ENCODE data around the gene GFOD2. TPM values are rescaled to one million over a fixed set of nuclear protein-coding genes. Genes with fewer than 3 reads are reported as not detected.

The GFOD2 gene
- total RNA-seq, 4 donors from 2014 or later: 8.9 to 15.4 (median 11.6) TPM

GRCh38 chr16:67647111-67647651, 71.9 kb downstream of the GFOD2 start:
- Histone ChIP-seq H3K27ac (no peak overlapping the region), H3K36me3 (no peaks in the 10 kb centered on the region), H3K4me3 (no peak overlapping the region), H3K27me3 (peaks cover 61 to 67% (median 66%) of the 10 kb centered on the region in 3 donors), H3K9me3 (no peaks in the 10 kb centered on the region), H3K4me1 (peaks cover 2 to 11% of the 10 kb centered on the region in 2 donors)
- TF ChIP-seq POLR2A (IDR thresholded peaks at IDR 0.05) (no peak), CTCF (IDR thresholded peaks at IDR 0.05 in 4 of 5, conservative IDR thresholded peaks at IDR 0.05 in 1 of 5) (no peak)
- in situ Hi-C loops (cut with MboI; ENCODE audit: low sequenced_read_pairs in 4 of 4) (loop anchor here in 2 of 4 donors (10.0 to 25.0 kb wide), 2 partner anchors 102 to 135 kb away; no protein-coding TSS in a partner anchor), intact Hi-C loops (cut with DNase I; ENCODE audit: low total_unique reads) (no loop called here)
- ATAC-seq (no peak), DNase-seq (no peak)

DNA sequence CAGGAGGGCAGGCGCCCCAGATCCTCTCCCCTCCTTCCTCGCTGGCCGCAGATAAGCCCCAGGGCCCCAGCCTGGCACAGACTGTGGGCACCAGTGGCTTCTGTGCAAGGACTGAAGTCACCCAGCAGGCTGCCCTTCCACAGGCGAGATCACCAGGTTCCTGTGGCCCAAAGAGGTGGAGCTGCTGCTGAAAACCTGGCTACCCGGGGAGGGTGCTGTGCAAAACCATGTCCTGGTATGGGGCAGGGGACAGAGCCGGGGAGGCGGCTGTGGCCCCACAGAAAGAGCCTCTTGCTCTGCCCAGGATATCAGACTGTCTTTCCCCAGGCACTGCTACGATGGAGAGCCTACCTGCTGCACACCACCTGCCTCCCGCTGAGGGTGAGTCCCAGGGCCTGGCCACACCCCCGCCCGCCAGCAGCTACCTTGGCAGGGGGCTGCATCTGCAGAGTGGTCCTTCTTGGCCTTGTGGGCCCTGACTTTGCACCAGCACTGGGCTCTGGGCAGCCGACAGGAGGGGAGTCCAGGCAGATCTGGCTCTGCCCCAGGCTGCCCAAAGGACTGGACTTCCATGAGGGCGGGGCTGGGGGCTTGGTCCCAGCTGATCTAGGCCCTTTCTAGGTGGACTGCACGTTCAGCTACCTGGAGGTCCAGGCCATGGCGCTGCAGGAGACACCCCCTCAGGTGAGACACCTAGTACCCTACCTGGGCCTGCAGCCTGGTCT, 73.6 kb downstream of the GFOD2 start:
- Histone ChIP-seq H3K36me3 (no peaks in the 10 kb centered on the region), H3K27me3 (peaks cover 47 to 54% (median 52%) of the 10 kb centered on the region in 3 donors), H3K4me3 (peak overlapping the region in 1 of 4 donors; percentile 44), H3K27ac (no peak overlapping the region), H3K9me3 (no peaks in the 10 kb centered on the region), H3K4me1 (peaks cover 9 to 27% of the 10 kb centered on the region in 2 donors)
- in situ Hi-C loops (cut with MboI; ENCODE audit: low sequenced_read_pairs in 4 of 4) (loop anchor here in 2 of 4 donors (10.0 to 25.0 kb wide), 2 partner anchors 101 to 133 kb away; no protein-coding TSS in a partner anchor), intact Hi-C loops (cut with DNase I; ENCODE audit: low total_unique reads) (loop anchor here (2.0 kb wide), 1 partner anchor 99 kb away; no protein-coding TSS in a partner anchor)
- no peak for ATAC-seq
- DNase-seq: no peak
- TF ChIP-seq CTCF (IDR thresholded peaks at IDR 0.05 in 4 of 5, conservative IDR thresholded peaks at IDR 0.05 in 1 of 5): no peak
- TF ChIP-seq POLR2A (IDR thresholded peaks at IDR 0.05): no peak

DNA sequence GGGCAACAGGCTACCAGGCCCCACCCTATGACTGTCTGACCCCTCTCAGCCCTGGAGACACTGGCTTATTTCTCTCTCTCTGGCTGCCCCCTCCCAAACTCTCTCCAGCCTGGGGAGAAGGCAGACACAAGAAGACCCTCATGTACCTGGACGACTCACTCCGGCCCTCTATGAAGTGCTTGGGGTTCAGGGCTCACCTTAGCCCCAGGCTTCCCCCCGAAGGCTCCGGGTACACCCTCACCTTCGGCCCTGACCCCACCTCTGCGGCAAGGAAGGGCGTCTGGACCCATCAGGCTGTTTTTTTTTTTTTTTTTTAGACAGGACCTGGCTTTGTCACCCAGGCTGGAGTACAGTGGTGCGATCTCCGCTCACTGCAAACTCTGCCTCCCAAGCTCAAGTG, 75.1 kb downstream of the GFOD2 start:
- Histone ChIP-seq H3K27me3 (peaks cover 32 to 38% (median 36%) of the 10 kb centered on the region in 3 donors), H3K9me3 (no peaks in the 10 kb centered on the region), H3K4me3 (no peak overlapping the region), H3K4me1 (peaks cover 21 to 37% of the 10 kb centered on the region in 2 donors), H3K36me3 (no peaks in the 10 kb centered on the region), H3K27ac (no peak overlapping the region)
- in situ Hi-C loops (cut with MboI; ENCODE audit: low sequenced_read_pairs in 4 of 4): loop anchor here in 2 of 4 donors (5.0 to 25.0 kb wide), 3 partner anchors 77 to 132 kb away; no protein-coding TSS in a partner anchor
- DNase-seq: no peak
- TF ChIP-seq CTCF (IDR thresholded peaks at IDR 0.05 in 4 of 5, conservative IDR thresholded peaks at IDR 0.05 in 1 of 5) (no peak), POLR2A (IDR thresholded peaks at IDR 0.05) (no peak)
- intact Hi-C loops (cut with DNase I; ENCODE audit: low total_unique reads): loop anchor here (1.0 to 2.0 kb wide), 3 partner anchors 82 to 123 kb away; partner anchors contain the start of gene CTCF
- no peak for ATAC-seq

DNA sequence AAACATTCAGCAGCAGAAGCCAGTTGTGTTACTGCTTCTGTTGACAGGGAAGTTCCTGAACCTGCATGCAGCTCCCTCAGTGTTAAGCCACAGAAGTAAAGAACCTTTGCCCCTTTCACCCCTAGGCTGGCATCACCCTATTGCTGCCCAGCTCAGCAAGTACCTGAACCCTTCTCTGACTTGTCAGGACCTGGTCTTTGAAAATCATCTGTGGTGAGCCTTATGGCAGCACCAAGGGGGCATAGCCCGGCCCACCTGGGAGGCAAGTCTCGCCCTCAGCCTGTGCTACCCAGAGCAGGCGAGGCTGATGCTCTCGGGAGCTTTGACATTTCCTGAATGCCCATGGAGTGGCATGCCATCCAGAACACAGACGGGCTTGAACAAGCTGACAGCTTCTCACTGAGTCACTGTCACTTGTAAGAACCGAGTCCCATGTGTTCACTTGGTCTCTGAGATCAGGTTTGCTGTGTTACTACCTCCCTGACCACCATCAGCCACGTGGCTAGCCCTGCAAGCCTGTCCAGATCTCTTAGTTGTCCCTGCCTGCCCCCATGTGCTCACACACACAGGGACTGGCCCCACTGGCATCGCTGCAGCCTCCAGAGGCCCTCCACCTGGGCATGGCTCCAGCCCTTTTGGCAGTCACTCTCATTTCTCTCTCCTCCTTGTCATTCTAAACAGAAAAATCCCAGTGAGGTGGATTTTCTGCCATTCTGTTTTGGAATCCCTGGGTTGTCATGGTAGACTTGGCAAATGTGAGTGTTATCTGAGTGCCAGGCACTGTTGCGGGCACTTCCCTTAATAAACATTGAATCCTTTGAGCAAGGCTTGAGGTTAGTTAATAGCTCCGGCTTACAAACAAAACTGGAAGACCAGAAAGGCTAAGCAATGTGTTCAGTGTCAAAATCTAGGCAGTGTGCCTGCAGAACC, 77.1 kb downstream of the GFOD2 start:
- intact Hi-C loops (cut with DNase I; ENCODE audit: low total_unique reads) (no loop called here), in situ Hi-C loops (cut with MboI; ENCODE audit: low sequenced_read_pairs in 4 of 4) (loop anchor here in 2 of 4 donors (5.0 to 25.0 kb wide), 3 partner anchors 75 to 130 kb away; no protein-coding TSS in a partner anchor)
- Histone ChIP-seq H3K36me3 (peaks cover 0 to 14% of the 10 kb centered on the region in 2 donors), H3K4me1 (peaks cover 21 to 37% of the 10 kb centered on the region in 2 donors), H3K27ac (peak overlapping the region; percentile 45 to 74 (median 64)), H3K9me3 (no peaks in the 10 kb centered on the region), H3K27me3 (peaks cover 16 to 19% (median 18%) of the 10 kb centered on the region in 3 donors), H3K4me3 (no peak overlapping the region)
- TF ChIP-seq POLR2A (IDR thresholded peaks at IDR 0.05): peak in 1 of 2 donors; percentile 12
- TF ChIP-seq CTCF (IDR thresholded peaks at IDR 0.05 in 4 of 5, conservative IDR thresholded peaks at IDR 0.05 in 1 of 5): no peak
- DNase-seq (peak; percentile 64 to 86), ATAC-seq (peak; percentile 90 to 91)

Data from gastrocnemius medialis (tissue), 4 donors.